Peyer's patch (tissue), 4 donors: ENCODE data around the gene LGALS12.

Experiments
- CTCF ChIP-seq, 6 experiments: fragments of 450-650 bp in 4 of 6; fragments of 200-600 bp in 2 of 6; sonication (generic) in 1 of 6; IDR thresholded peaks; one replicate each; pipeline ENCODE4 v1.5.1; 2017 to 2019; ENCODE audit warnings: antibody characterized with exemption in 6 of 6, mild to moderate bottlenecking in 3 of 6, moderate library complexity in 1 of 6
- POLR2A ChIP-seq, 2 donors: fragments of 450-650 bp; IDR thresholded peaks; one replicate each; pipeline ENCODE4 v1.5.1; 2017; ENCODE audit warnings: antibody characterized with exemption in 2 of 2, mild to moderate bottlenecking in 2 of 2, moderate library complexity in 2 of 2

DNA sequence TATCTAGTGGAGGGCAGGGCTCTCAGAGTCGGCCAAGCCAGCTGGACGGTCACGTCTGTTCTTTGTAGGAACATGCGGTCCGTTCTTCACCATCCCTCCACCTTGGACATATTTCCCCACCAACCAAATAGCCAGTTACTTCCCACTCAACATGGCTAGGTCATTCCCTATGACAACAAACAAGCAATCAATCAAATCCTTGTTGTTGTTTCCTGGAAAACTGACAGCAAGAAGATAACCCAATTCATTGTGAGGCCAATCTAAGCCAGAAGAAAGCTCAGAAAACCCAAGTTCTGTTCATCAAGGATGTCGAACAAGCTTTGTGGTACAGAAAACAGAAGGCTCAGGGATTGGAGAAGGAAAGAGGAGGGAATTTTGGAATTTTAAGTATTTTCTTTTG lies 25.8 kb upstream of the LGALS12 start:
- no peak for TF ChIP-seq CTCF (IDR thresholded peaks at IDR 0.05)
- no peak for TF ChIP-seq POLR2A (IDR thresholded peaks at IDR 0.05)
